Measurements from ENCODE around the gene PAK5. TPM values are rescaled to one million over a fixed set of nuclear protein-coding genes. Genes with fewer than 3 reads are reported as not detected.

PAK5 gene
- total RNA-seq, 5 donors from 2014 or later (not counting 1 experiment from before 2014, with no cell fraction given), result not detected

- H3K4me3 Mint-ChIP-seq, result no peak overlapping the region
- ATAC-seq (replicated peaks in 1 of 4) (no peak), DNase-seq (no peak)
- H3K9me3 Mint-ChIP-seq, result no peaks in the 10 kb centered on the region
- WGBS (ENCODE audit: insufficient coverage), result 13% methylated on average over 2 of the region's 9 CpGs
- no peaks in the 10 kb centered on the region for H3K4me1 Mint-ChIP-seq
- Histone ChIP-seq H3K27me3 (replicated peaks in 1 of 2; ENCODE audit: control insufficient read depth in 2 of 2, extremely low read depth in 1 of 2, insufficient read depth in 2 of 2, low read length in 1 of 2) (peaks cover 5 to 36% of the 10 kb centered on the region in 2 experiments), H3K4me1 (ENCODE audit: control insufficient read depth in 1 of 2, extremely low read depth in 1 of 2, insufficient read depth in 2 of 2, low read length in 2 of 2) (no peaks in the 10 kb centered on the region), H3K4me3 (ENCODE audit: control insufficient read depth in 1 of 2, extremely low read depth in 1 of 2, low read length in 1 of 2) (no peak overlapping the region), H3K36me3 (ENCODE audit: control insufficient read depth in 2 of 2, extremely low read depth in 1 of 2, insufficient read depth in 1 of 2, low read length in 1 of 2) (no peaks in the 10 kb centered on the region), H3K27ac (ENCODE audit: low read length) (no peak overlapping the region), H3K9me3 (no peaks in the 10 kb centered on the region)
- no peak overlapping the region for H3K27ac Mint-ChIP-seq
- CTCF ChIA-PET, result no interaction called here
- POLR2A ChIA-PET, result no interaction called here
- peaks cover 18 to 25% of the 10 kb centered on the region in 2 donors for H3K27me3 Mint-ChIP-seq
- H3K36me3 Mint-ChIP-seq, result no peaks in the 10 kb centered on the region
Observed at GRCh38 chr20:9503526-9504245, 335.2 kb downstream of the PAK5 start.

GRCh38 chr20:9501473-9501872, 337.4 kb downstream of the PAK5 start:
- Mint-ChIP-seq H3K9me3 (peaks cover 0 to 2% (median 0%) of the 10 kb centered on the region in 3 donors), H3K27me3 (peaks cover 7 to 12% of the 10 kb centered on the region in 2 donors), H3K4me1 (no peaks in the 10 kb centered on the region), H3K4me3 (no peak overlapping the region), H3K36me3 (no peaks in the 10 kb centered on the region), H3K27ac (no peak overlapping the region)
- Histone ChIP-seq H3K4me3 (ENCODE audit: control insufficient read depth in 1 of 2, extremely low read depth in 1 of 2, low read length in 1 of 2) (no peak overlapping the region), H3K27ac (ENCODE audit: low read length) (no peak overlapping the region), H3K36me3 (ENCODE audit: control insufficient read depth in 2 of 2, extremely low read depth in 1 of 2, insufficient read depth in 1 of 2, low read length in 1 of 2) (no peaks in the 10 kb centered on the region), H3K27me3 (replicated peaks in 1 of 2; ENCODE audit: control insufficient read depth in 2 of 2, extremely low read depth in 1 of 2, insufficient read depth in 2 of 2, low read length in 1 of 2) (peaks cover 5 to 13% of the 10 kb centered on the region in 2 experiments), H3K4me1 (ENCODE audit: control insufficient read depth in 1 of 2, extremely low read depth in 1 of 2, insufficient read depth in 2 of 2, low read length in 2 of 2) (no peaks in the 10 kb centered on the region), H3K9me3 (no peaks in the 10 kb centered on the region)
- ATAC-seq (replicated peaks in 1 of 4), result no peak
- WGBS (ENCODE audit: insufficient coverage), result no CpG with 5 or more reads among the region's 2 CpGs
- no peak for DNase-seq
- CTCF ChIA-PET, result no interaction called here
- POLR2A ChIA-PET, result no interaction called here

GRCh38 chr20:9500121-9500520, 338.8 kb downstream of the PAK5 start:
- Mint-ChIP-seq H3K36me3 (no peaks in the 10 kb centered on the region), H3K4me1 (no peaks in the 10 kb centered on the region), H3K27ac (no peak overlapping the region), H3K9me3 (peaks cover 0 to 5% (median 2%) of the 10 kb centered on the region in 3 donors), H3K4me3 (no peak overlapping the region), H3K27me3 (peaks cover 3 to 6% of the 10 kb centered on the region in 2 donors)
- no peak overlapping the region for H3K27ac ChIP-seq (ENCODE audit: low read length)
- WGBS (ENCODE audit: insufficient coverage), result 0% methylated on average over 1 of the region's 2 CpGs
- H3K9me3 ChIP-seq, result no peaks in the 10 kb centered on the region
- H3K27me3 ChIP-seq (replicated peaks in 1 of 2; ENCODE audit: control insufficient read depth in 2 of 2, extremely low read depth in 1 of 2, insufficient read depth in 2 of 2, low read length in 1 of 2), result peaks cover 2 to 3% of the 10 kb centered on the region in 2 experiments
- DNase-seq (no peak), ATAC-seq (replicated peaks in 1 of 4) (no peak)
- H3K4me1 ChIP-seq (ENCODE audit: control insufficient read depth in 1 of 2, extremely low read depth in 1 of 2, insufficient read depth in 2 of 2, low read length in 2 of 2), result no peaks in the 10 kb centered on the region
- no peak overlapping the region for H3K4me3 ChIP-seq (ENCODE audit: control insufficient read depth in 1 of 2, extremely low read depth in 1 of 2, low read length in 1 of 2)
- POLR2A ChIA-PET, result no interaction called here
- CTCF ChIA-PET, result no interaction called here
- no peaks in the 10 kb centered on the region for H3K36me3 ChIP-seq (ENCODE audit: control insufficient read depth in 2 of 2, extremely low read depth in 1 of 2, insufficient read depth in 1 of 2, low read length in 1 of 2)

GRCh38 chr20:9499126-9499899, 339.6 kb downstream of the PAK5 start:
- no peak overlapping the region for H3K4me3 Mint-ChIP-seq
- no peak for DNase-seq
- peaks cover 0 to 2% of the 10 kb centered on the region in 2 experiments for H3K27me3 ChIP-seq (replicated peaks in 1 of 2; ENCODE audit: control insufficient read depth in 2 of 2, extremely low read depth in 1 of 2, insufficient read depth in 2 of 2, low read length in 1 of 2)
- no peak overlapping the region for H3K4me3 ChIP-seq (ENCODE audit: control insufficient read depth in 1 of 2, extremely low read depth in 1 of 2, low read length in 1 of 2)
- CTCF ChIA-PET, result no interaction called here
- no peak overlapping the region for H3K27ac Mint-ChIP-seq
- H3K36me3 ChIP-seq (ENCODE audit: control insufficient read depth in 2 of 2, extremely low read depth in 1 of 2, insufficient read depth in 1 of 2, low read length in 1 of 2), result no peaks in the 10 kb centered on the region
- ATAC-seq (replicated peaks in 1 of 4), result no peak
- H3K4me1 Mint-ChIP-seq, result no peaks in the 10 kb centered on the region
- POLR2A ChIA-PET, result no interaction called here
- 77% methylated on average over 4 of the region's 5 CpGs for WGBS (ENCODE audit: insufficient coverage)
- H3K36me3 Mint-ChIP-seq, result no peaks in the 10 kb centered on the region
- H3K27ac ChIP-seq (ENCODE audit: low read length), result no peak overlapping the region
- H3K27me3 Mint-ChIP-seq, result peaks cover 1 to 3% of the 10 kb centered on the region in 2 donors
- H3K9me3 Mint-ChIP-seq, result peaks cover 3 to 5% (median 4%) of the 10 kb centered on the region in 3 donors
- no peaks in the 10 kb centered on the region for H3K9me3 ChIP-seq
- no peaks in the 10 kb centered on the region for H3K4me1 ChIP-seq (ENCODE audit: control insufficient read depth in 1 of 2, extremely low read depth in 1 of 2, insufficient read depth in 2 of 2, low read length in 2 of 2)

GRCh38 chr20:9498322-9498721, 340.6 kb downstream of the PAK5 start:
- POLR2A ChIA-PET, result no interaction called here
- no peak overlapping the region for H3K27ac Mint-ChIP-seq
- H3K9me3 ChIP-seq, result no peaks in the 10 kb centered on the region
- no peak for ATAC-seq (replicated peaks in 1 of 4)
- H3K4me1 ChIP-seq (ENCODE audit: control insufficient read depth in 1 of 2, extremely low read depth in 1 of 2, insufficient read depth in 2 of 2, low read length in 2 of 2), result no peaks in the 10 kb centered on the region
- 71% methylated on average over 1 of the region's 4 CpGs for WGBS (ENCODE audit: insufficient coverage)
- no peaks in the 10 kb centered on the region for H3K36me3 ChIP-seq (ENCODE audit: control insufficient read depth in 2 of 2, extremely low read depth in 1 of 2, insufficient read depth in 1 of 2, low read length in 1 of 2)
- peaks cover 0 to 1% of the 10 kb centered on the region in 2 donors for H3K27me3 Mint-ChIP-seq
- H3K27me3 ChIP-seq (replicated peaks in 1 of 2; ENCODE audit: control insufficient read depth in 2 of 2, extremely low read depth in 1 of 2, insufficient read depth in 2 of 2, low read length in 1 of 2), result peaks cover 0 to 2% of the 10 kb centered on the region in 2 experiments
- H3K4me3 Mint-ChIP-seq, result no peak overlapping the region
- no peak for DNase-seq
- H3K4me1 Mint-ChIP-seq, result no peaks in the 10 kb centered on the region
- H3K36me3 Mint-ChIP-seq, result no peaks in the 10 kb centered on the region
- H3K9me3 Mint-ChIP-seq, result peaks cover 3 to 5% (median 4%) of the 10 kb centered on the region in 3 donors
- no peak overlapping the region for H3K4me3 ChIP-seq (ENCODE audit: control insufficient read depth in 1 of 2, extremely low read depth in 1 of 2, low read length in 1 of 2)
- no peak overlapping the region for H3K27ac ChIP-seq (ENCODE audit: low read length)
- CTCF ChIA-PET, result no interaction called here

GRCh38 chr20:9496155-9496554, 342.7 kb downstream of the PAK5 start:
- Mint-ChIP-seq H3K36me3 (no peaks in the 10 kb centered on the region), H3K27me3 (no peaks in the 10 kb centered on the region)
- POLR2A ChIA-PET, result no interaction called here

More at GRCh38 chr20:9496155-9496554, 342.7 kb downstream of the PAK5 start:
- no peaks in the 10 kb centered on the region for H3K36me3 ChIP-seq (ENCODE audit: control insufficient read depth in 2 of 2, extremely low read depth in 1 of 2, insufficient read depth in 1 of 2, low read length in 1 of 2)
- DNase-seq (no peak), ATAC-seq (replicated peaks in 1 of 4) (no peak)
- no peaks in the 10 kb centered on the region for H3K4me1 ChIP-seq (ENCODE audit: control insufficient read depth in 1 of 2, extremely low read depth in 1 of 2, insufficient read depth in 2 of 2, low read length in 2 of 2)
- Mint-ChIP-seq H3K4me1 (no peaks in the 10 kb centered on the region), H3K9me3 (peaks cover 4 to 8% (median 5%) of the 10 kb centered on the region in 3 donors), H3K27ac (no peak overlapping the region), H3K4me3 (no peak overlapping the region)
- H3K4me3 ChIP-seq (ENCODE audit: control insufficient read depth in 1 of 2, extremely low read depth in 1 of 2, low read length in 1 of 2), result no peak overlapping the region
- H3K27me3 ChIP-seq (replicated peaks in 1 of 2; ENCODE audit: control insufficient read depth in 2 of 2, extremely low read depth in 1 of 2, insufficient read depth in 2 of 2, low read length in 1 of 2), result peaks cover 0 to 2% of the 10 kb centered on the region in 2 experiments
- no peak overlapping the region for H3K27ac ChIP-seq (ENCODE audit: low read length)
- CTCF ChIA-PET, result no interaction called here
- WGBS (ENCODE audit: insufficient coverage), result 57% methylated on average over 1 of the region's 3 CpGs
- H3K9me3 ChIP-seq, result no peaks in the 10 kb centered on the region
